ENCODE results near the gene SLC66A2.
"Not testable (repeated sequence)": the region's sequence is repeated elsewhere in the genome, so short reads cannot be mapped to it uniquely, and the experiment has no call there.

- TF ChIP-seq CTCF, POLR2A (IDR thresholded peaks at IDR 0.05): not testable (repeated sequence)
These were observed 73.2 kb downstream of the SLC66A2 start for GRCh38 chr18:79878246-79878645.
